NAMALWA (cell line): ENCODE results near the gene NASP.

ENCODE experiments used
- DNase-seq: peaks from one replicate; pipeline ENCODE4 v3.0.0-alpha.2; 2015; ENCODE audit warnings: low spot score

NASP gene

DNA sequence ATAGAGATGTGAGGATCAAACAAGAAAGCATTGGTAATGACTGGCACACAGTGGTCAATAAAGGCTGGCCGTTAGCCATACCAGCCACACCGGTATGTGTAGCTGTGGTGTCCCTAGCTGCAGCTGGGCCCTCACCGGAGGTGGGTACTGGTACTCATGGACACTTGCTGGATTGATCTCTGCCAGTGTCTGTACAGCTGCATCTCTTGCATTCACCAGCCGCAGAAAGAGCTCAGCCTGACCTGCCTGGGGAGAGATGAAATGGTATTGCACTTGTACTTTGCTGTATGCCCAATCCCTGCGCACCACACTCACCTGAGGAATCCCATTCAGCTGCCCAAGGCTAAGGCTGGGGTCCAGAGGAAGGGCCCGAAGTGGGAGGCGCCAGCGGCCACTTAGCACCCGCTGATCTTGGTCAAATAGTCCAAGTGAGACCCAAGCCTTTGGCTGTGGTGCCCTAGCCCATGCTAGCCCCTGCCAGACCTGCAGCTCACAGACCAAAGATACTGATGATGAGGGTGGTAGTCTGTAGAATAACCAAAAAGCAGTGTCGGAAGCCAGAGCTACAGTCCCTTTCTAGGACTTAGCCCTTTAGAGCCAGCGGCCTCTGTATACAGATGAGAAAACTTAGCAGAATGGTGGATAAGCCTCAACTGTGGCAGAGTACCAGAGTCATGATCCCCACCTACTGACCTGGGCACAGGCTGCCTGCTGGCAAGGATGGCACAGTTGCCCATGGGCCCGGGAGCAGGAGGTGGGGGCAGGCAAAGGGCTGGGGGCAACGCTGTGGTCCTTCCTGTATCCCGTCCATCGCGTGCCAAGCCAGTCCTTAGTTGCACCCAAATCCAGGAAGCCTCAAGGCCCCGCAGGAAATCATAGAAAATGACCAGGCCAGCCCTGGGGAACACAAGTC lies 37.0 kb downstream of the NASP start:
- DNase-seq = peak; percentile 21

DNA sequence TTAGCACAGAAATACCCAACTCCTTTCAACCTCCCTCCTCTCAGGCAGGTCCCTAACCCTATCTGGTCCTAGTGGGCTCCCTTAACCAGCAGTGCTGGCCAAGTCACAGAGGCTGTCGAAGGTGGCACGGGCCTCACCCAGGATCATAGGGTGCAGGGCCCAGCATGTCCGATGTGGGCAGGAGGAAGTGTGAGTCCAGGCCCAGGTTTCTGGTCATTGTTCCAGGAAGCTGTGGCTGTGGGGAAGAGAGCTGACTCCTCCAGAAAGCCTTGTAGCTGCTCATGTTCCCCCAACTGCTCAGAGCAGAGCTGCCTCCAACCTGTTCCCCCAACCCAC lies 37.6 kb downstream of the NASP start:
- peak; percentile 15 for DNase-seq

DNA sequence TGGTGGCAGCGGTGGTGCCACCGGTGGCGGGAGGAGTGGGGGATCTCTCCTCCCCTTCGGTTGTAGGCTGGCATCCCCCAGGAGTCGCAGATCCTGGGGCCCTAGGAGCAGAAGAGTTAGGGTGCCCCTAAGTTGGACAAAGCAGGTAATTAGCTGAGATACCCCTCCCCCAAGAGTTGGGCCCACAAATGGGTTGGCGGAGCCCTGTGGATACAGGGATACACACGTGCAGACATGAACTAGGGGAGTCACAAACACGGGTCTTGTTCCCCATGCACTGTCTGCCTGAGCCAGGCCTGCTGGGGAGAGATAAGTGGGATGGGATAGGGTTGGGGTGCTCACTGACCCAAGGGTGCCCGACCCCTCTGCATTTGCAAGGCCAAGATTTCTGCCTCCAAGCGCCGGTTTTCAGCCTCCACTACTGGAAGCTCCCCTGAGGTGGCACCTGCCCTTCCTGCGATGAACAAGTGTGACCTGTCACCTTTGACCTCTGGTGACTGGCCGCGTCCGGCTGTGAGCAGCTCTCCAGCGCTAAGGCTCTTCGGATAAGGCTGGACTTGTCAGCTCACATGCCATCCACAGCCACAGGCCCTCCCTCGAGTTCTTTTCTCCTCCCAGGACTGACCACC lies 38.2 kb downstream of the NASP start:
- peak; percentile 10 for DNase-seq

DNA sequence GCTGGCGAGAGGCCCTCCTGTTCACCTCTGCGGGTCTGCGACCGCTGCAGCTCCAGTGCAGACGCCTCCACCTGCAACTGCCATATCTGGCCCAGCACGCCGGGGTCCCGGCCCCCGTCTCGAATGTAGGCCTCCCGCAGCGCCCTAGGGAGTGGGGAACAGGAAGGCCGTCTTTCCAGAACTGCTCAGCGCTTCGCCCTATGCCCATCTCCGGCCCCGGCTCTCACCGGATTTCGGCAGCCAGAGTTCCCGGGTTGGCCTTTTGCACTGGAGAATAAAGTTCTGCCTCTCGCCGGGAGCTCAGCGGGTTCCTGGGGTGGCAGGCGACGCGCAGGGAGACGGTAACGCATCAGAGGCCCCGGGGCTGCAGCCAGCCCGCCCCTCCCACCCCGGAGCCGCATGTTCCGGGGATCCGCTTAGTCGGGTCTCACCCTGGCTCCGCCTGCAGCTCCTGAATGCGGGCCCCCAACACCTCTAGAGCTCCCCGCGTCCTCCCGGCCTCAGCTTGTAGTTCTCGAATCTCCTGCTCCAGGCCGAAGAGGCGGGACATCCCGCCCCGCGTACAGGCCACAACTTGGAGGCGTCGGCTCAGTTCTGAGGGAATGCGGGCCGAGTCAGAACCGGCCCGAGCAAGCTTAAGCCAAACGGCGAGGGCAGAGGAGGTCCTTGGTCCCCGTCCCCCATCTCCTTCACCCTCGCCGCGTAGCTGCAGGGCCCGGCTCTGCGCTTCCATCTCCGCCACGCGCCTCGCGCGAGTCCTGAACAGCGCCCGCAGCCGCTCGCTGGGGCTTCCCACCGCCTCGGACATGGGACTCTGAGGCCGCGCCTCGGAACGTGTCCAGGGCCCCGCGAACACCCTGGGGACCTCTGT lies 38.9 kb downstream of the NASP start:
- no peak for DNase-seq

DNA sequence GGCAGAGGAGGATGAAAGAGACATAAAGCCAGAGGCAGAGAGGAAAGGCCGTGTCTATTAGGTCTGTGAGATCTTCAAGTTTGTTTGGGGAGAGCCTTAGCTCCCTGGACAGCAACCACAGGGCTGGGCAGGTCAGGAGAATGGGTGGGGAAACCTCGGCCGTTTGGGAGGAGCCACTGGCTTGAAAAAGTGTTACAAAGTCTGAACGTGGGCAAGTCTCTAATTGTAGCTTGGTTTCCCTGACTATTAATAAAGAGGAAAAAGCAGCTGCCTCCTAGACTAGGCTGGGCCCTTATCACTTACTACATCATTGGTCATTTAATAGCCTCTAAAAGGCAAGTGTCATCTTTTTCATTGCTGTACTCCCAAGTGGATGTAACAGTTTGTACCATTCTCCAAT lies 40.1 kb downstream of the NASP start, which contains the start of gene CCDC17:
TSS of gene CCDC17 (minus strand) at position 83 of the 400 bp plus-strand sequence. CDS start 145 bp downstream, outside the sequence.
- DNase-seq = no peak

DNA sequence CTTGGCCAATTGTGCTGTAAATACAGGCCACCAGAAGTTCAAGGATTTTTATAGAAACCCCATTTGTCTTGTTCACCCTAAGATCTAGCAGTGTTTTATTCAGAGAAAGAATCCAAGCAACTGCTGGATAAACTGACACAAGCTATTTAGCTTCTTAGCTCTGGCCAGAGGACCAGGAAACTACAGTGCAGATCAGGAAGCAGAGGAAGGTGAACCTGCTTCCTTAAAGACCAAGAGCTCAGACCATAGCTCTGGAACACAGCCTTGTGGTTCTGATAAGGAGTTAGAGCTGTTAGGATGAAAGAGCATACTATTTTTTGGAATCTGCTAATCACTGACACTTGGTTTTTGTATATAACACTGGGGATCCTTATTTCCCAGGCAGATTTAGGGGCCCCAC lies 45.2 kb downstream of the NASP start:
- DNase-seq = no peak

DNA sequence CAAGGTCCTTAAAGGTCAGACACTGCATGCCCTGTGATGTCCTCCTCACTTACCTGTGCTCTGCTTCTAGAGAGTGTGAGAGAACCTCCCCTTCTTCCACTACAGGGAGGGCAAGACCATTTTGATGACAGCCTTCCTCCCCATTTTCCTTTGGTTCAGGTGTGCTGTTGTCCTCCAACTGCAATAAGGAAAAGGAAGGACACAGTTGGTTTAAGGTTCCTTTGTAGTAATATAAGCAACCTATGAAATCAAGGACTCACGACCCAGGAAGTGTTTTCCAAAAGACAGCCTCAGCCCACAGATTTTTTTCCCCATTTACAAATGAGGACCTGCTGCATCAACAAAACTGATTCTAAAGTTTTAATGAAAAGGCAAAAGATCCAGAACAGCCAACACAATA lies 46.6 kb downstream of the NASP start:
- no peak for DNase-seq

DNA sequence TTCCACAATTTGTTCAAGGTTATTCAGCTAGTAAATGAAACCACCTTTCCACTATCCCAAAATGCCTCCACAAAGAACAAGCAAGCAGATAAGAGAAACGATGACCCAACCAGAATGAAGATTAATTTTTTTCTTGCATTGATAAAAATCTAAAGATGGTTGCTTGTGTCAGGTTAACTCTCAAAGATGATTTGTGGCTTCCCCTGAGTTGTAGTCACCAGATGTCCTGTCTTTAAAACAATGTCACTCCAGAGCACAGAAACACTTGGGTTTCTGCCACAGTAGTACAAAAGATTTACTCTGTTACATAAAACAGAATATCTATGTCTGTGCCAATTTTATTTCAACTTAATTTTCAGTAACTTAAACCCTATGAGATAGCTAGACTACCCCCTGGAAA lies 51.4 kb downstream of the NASP start:
- DNase-seq = no peak

DNA sequence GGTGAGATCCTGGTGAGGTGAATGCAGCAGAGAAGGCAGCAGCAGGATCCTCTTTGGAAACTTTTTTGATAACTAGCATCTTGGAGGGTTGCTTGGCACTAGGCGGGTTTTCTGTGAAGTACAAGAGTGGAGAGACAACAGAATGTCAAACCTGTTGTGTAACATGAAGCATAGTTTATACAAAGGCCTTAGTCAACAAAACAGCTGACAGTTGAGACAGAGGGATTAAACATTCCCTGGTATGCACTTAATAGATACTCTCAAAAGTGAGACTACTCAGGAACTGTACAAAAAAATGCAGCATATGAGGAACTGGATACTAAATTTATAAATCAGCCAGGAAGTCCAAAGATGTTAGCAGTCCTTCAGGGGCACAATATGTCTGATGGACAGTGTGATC lies 56.5 kb downstream of the NASP start:
- no peak for DNase-seq

DNA sequence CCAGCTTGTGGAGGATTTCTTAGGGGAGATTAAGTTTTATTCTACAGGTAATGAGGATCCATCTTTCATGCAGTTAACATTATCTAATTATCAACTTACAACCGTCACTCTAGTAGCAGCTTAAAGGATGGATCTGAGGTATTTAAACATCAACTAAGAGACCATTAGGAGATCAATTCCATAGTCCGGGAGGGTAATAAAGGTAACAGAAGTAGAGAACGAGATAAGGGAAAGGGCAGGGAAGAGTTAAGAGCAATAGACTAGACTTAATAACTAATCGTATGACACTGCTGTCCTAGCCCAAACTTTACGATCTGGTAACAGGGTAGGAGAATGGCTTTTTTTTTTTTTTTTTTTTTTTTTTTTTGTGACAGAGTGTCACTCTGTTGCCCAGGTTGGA lies 59.5 kb downstream of the NASP start:
- DNase-seq = no peak

DNA sequence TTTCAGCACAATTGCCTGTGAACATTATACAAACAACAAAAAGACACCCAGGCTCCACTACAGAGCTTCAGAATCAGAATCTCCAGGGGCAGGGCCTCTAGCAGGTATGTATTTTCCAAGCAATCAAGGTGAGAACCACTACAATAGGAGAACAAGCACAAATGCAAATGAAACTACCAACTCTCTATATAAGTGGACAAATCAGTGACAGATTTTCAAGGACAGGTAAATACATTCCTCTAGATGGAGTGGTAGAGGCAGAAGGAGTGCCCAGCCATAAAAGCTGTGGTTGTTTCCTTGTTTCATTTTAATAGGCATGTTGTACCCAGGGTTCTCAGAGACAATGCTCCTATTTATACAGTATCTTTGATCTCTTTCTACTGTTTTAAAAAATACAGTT lies 60.1 kb downstream of the NASP start:
- DNase-seq = peak; percentile 33

DNA sequence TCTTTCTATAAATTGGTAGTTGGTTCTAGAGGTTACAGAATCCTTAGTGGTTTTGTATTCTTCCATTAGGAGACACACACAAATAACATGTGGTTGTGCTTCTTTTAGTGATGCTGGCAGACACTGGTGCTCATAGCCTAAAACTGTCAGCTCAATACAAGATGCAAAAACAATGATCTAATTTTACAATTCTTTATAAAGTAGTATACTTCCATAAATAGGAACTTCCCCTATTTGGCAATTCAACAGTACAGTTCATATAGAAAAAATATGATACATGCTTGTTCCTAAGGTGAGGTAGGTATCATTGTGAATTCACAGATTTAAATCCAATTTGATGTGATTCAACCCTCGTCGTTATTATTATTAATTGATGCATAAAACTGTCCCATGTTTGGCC lies 60.8 kb downstream of the NASP start:
- DNase-seq = peak; percentile 40

DNA sequence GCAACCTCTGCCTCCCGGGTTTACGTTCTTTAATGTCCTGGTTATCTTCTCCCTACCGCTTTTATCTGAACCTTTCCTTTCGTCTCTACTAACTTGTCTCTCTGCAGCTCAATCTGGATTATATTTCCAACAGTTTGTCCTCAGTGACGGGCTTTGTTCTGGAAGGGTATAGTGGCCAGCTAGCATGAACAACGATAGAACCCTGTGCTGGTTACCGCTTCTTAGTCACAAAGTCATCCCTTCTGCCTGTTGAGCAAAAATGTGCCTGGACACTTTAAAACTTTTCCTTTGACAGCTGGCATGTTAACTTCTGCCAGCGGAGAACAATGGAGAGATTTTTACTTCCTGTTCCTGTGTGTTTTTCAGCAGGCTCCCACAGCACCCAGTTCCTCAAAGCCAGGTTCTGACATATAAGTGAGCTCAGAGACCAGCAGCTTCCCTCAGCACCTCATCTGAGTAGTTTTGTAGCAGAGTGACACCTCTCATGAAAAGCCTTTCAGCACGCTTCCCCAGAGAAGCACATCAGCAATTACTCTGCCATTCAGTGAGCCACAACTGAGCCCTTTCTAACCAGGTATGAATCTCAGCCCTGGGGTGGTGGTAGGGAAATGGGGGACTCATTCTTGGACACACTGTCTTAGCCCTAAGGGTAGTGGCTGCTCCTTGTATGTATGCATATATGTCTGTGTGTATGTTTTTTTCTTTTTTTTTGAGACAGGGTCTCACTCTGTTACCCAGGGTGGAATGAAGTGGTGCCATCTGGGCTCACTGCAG lies 63.6 kb downstream of the NASP start:
- DNase-seq = no peak

DNA sequence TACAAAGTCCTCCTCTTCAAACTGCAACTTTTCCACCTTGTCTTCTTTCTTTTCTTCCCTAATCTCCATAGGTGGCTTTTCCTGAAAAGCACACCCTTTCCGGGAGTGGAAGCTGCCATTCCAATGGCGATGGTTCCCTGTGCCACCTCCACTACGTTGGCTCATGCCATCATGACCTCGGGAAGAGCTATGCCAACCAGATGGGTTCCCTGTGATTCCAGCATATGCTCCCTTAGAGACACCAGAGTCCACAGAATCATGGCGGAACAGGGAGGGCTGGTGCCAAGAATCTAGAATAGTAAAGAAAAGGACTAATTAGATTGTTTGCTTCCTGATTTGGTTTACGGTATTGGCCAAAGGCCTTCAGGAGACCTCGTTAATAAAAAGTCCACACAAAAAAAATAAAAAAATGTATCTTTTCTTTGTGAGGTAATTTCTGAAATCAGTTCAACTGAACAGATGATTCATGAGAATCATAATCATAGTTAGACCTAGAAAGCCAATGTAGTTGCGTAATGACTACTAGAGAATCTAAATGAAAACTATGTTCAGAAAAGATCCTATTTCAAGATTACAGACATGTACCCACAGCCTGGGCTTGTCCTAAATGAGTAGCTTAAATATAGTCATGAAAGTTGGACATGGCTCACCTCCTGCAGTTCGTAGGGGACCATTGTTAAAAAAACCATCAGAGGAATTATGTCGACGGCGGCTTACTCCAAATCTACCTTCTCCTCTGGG lies 70.9 kb downstream of the NASP start:
- no peak for DNase-seq

DNA sequence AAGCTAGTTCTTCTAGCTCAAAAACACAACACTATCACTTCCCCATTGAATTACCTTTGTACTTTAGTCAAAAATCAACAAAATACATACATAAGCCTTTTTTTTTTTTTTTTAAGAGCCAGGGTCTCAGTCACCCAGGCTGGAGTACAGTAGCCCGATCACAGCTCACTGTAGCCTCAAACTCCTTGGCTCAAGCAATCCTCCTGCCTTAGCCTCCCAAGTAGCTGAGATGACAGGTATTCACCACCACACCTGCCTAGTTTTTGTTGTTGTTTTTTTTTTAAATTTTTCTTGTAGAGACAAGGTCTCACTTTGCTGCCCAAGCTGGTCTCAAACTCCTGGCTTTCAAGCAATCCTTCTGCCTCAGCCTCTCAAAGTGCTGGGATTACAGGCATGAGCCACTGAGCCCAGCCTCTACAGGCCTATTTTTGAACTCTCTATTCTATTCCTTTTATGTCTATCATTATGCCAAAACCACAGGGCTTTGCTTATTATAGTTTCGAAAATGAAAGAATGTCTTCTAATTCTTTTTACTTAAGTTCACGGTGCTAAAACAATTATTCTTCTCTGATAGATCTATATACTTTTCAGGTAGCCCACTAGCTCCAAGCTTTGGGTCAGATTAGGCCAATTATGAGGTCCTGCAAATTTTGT lies 72.9 kb downstream of the NASP start:
- no peak for DNase-seq

DNA sequence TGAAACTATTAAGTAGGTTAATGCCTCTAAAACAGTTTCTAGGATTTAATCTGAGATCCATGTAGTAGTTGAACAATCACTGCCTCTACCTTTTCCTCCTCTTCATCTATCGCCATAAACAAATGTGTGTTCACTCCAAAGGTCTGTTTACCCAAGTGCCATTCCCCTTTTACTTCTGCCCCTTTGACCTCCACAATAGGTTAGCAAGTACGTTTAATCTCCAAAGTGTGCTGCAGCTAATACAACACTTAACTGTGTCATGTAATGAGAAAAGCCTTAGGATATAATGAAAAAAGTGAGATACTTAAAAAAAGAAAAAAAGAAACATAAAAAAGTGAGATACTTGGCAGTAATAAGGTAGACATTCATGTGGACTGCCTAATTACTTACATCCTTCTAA lies 74.3 kb downstream of the NASP start:
- no peak for DNase-seq

DNA sequence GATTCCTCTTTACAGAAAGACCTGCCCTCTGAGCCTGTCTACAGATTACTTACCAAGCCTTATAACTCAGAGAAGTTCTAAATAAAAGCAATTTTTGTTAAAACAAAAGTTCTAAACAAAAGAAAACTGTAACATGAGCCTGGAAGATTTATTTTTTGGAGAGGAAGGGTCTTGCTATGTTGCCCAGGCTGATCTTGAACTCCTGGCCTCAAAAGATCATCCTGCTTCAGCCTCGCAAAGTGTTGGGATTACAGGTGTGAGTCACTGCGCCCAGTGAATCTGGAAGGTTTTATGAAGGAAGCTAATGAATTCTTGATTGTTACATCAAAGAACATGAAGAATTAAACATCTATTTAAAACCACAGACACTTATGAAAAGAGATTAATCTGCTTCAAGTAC lies 75.4 kb downstream of the NASP start:
- no peak for DNase-seq

DNA sequence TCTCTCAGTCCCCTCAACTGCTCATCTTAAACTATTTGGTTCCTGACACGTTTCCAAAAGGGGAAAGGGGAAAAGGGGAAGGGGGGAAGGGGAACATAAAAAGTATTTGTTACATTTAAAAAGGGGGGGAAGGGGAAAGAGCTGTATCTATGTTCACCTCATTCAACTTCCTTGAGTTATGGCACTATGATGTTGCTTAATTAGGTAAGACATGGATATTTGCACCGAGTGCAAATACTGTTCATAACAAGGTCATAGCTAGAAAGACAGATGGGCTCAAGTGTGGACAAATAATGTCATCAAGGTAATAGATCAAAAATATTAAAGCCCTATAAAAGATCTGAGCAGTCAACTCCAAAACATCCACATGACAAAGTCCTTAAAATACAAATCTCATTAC lies 76.5 kb downstream of the NASP start:
- DNase-seq = no peak

DNA sequence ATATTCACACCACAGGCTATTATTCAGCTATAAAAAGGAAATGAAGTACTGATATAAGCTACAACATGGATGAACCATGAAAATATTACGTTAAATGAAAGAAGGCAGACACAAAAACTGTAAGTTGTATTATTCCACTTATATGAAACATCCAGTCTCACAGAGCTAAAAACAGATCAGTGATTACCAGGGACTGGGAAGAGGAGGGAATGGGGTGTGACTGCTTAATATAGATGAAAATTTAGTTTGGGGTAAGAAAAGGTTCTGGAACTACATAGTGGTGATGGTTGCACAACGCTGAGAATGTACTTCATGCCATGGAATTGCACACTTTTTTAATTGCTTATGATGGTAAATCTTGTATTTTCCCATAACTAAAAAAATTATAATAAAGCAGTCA lies 83.0 kb downstream of the NASP start:
- no peak for DNase-seq

DNA sequence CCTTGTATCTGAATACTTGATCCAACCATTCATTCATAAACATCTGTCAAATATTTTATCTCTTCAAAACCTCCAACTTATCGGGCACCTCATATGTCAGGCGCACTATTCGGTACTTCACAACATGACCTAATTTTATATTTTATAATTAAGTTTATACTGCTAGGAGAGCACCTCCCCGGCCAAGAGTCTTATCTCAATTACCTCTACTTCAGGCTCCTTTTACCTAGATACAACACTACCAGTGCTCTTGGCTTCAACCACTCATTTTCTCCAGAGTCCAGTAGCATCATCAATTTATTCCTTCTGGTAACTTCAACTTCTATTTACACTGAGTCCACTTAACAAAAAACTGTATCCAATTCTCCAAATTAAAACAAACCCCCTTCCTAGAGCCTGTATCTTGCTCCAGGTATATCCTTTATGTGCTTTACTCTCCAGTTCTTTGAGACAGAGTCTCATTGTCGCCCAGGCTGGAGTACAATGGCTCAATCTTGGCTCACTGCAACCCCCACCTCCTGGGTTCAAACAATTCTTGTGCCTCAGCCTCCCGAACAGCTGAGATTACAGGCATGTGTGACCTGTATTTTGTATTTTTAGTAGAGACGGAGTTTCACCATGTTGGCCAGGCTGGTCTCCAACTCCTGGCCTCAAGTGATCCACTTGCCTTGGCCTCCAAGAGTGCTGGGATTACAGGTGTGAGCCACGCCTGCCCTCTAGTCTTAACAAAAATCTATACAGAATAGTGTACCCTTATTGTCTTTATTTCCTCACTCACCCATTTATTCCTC lies 83.7 kb downstream of the NASP start:
- DNase-seq = no peak
